HG03432 (cell line): ENCODE results near the gene MAP3K4.

Source experiments
- ATAC-seq: cut with Tn5 transposase; IDR thresholded peaks from one replicate; pipeline ENCODE4 v1.9.1; 2021; ENCODE audit warnings: mild to moderate bottlenecking, moderate library complexity; ENCODE audit not compliant: unreplicated experiment

MAP3K4 gene

DNA sequence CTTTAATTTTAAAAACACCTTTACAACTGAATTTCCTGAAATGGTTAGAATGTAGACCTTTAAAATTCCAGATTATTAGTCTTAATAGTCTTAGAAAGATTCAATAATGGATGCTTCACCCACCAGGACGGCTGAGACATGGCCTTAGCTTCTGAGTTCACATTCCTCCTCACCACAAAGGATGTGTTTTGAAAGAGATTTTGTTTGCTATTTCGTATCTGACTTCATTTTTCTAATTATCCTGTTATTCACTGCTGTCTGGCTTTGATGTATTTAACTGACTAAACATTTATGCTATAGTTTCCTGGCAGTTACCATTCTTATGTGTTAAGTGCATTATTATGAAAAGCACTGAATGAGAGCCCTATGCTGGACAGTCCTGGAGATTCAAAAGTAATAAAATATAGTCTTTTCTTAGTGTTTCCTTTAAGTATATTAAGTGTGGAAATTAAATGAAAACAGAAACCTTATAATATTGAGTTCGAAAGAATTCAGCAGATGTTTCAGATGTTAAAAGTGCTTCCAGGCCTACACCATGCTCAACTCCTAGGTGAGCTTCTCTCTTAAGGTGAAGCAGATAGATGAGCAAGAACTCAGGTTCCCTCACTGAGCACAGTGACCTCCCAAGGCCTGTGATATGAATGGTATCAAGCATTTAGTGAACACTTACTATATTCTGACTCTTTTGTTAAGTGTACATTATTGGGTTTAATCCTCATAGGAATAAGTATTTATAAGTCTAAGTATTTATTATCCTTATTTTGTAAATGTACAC lies 40.3 kb downstream of the MAP3K4 start:
- no peak for ATAC-seq

DNA sequence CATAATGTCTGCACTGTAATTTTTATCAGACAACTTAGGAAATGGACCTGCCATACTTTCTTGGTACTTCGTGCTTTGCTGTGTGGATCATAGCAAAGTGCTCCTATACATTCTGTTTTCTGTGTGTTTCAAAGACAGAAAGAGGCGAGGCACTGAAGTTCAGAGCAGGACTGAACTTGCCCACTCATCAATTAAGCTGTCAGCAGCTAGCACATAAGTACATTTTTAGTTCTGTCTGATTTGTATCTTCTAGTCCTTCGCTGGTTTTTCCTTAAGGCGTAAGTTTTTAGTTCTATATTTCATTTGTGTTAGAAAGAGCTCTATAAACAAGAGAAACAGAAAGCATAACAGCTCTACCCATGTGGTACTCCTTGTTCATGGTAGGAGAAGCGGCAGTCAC lies 42.1 kb downstream of the MAP3K4 start:
- no peak for ATAC-seq

DNA sequence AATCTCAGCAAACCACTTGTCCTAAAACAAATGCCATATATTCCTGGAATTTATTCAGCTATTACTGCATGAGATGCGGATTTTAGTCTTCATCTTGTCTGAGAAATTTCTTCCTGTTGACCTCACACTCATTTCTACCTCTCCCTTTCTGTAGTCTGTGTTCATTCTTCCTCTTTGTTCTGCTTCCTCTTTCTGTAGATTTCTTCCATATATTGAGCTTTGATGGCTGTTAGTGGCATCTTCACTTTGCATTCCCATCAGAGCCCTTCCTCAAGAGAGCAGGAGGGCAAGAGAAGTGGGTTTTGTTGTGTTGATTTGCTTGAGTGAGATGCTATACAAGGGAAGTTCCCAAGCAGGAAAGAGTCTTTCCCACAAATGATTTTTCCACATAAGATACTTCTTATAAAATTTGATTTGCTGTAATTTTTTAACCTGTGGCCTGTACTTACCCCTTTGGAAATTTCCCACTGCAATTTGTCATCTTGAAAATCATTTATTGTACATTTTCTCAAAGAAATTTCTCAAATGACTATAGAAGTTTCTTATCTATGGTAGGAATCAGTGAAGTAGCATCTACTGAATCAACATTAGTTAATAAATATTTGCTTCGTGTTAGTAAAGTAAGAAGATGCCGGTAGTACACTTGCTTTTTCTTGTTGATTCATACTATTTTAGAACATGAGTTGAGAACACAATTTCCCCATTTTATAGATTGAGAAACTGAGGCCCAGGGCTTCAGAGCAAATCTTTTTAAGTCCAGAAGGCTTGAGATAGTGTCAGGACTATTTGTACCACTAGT lies 43.8 kb downstream of the MAP3K4 start:
- peak; percentile 35 for ATAC-seq

DNA sequence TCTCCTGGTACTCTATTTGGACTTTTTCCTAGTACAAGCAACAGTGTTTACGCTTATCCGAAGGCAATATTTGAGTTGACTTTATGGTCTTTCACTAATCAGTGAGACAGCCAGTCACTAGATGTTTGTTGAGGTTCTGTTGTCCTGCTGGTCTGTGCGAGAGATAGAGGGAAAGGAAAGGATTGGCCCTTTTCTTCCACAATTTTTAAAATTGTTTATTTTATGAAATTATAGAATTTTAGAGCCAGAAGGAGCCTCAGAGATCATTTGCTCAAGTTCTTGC lies 44.4 kb downstream of the MAP3K4 start:
- no peak for ATAC-seq

DNA sequence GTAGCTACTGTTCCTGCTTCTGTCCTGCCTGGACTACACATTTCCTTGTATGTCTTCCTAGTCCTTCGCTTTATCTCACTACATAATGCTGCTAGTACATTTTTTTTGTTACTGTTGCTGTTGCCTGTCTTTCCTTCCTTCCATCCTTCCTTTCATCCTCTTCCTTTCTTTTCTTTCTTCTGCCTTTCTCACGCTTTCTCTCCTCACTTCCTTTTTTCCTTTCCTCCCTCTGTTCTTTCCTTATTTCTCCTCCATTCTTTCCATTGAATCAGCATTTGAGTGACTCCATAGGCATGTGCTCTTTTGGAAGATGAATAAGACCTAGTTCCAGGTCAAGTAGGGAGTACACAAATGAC lies 46.3 kb downstream of the MAP3K4 start:
- no peak for ATAC-seq

DNA sequence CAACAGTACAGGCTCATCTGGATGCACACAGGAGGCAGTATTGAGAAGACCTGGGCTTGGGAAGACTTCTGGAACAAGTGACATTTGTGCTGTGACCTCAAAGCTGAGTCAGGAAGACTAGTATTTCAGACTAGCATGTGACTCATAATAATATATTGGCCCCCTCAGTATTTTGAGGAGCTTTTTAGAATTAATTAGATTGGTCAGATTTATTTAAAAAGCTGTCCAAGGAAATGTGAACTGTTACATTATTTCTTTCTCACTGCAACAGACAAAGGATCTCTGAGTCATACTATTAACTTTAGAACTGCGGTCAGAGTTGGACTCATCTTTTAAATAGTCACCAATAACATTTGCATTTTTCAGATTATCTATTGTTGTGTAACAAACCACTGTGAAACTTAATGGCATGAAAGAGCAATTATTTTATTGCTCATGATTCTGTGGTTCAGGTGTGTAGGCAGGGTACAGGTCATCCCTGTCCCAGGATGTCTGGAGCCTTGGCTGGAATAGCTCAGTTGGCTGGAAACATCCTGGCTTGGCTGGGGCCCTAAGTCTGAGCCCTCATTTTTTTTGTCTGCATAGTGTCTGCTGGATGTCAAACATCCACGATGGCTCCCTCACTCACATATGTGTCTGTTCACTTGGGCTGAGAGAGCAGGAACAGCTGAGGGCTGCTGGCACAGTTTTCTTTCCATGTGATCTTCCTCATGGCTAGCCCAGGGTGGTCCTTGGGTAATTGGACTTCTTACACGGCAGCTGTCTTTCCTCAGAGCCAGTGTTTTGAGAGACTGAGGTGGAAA lies 46.9 kb downstream of the MAP3K4 start:
- ATAC-seq = peak; percentile 94

DNA sequence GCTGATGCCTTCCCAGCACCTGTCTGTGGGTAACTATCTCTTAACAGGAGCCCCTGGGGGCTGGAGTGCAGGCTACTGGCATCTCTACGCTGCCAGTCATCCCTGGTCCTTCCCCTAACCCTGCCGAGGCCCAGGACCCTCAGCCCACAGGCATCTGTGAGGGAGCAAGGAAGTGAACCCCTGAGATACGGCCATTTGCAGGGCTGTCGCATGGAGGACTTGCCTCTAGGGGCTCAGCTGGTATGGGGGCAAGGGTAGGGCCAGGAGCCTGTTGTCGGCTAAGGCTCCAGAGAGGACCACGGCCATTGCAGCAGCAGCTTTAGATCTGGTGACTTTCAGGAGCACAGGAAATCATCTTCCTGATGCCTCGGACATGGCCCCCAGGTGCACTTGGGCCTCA lies 49.7 kb downstream of the MAP3K4 start:
- ATAC-seq = no peak

DNA sequence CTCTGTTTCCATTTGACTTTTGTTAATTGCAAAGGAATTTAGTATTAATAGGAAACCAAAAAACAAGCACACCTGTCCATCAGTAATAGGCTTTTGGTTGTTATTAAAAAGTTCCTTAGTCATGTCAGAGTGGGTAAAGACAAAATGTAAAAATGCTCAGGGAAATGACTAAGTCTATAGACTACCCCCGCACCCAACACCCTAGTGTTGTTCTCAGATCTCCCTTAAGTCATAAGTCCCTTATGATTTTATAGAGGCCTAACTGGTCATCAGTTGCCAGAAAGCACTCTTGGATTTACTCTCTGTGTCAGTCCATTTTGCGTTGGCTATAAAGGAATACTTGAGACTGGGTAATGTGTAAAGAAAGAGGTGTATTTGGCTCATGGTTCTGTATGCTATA lies 52.8 kb downstream of the MAP3K4 start:
- ATAC-seq = no peak

DNA sequence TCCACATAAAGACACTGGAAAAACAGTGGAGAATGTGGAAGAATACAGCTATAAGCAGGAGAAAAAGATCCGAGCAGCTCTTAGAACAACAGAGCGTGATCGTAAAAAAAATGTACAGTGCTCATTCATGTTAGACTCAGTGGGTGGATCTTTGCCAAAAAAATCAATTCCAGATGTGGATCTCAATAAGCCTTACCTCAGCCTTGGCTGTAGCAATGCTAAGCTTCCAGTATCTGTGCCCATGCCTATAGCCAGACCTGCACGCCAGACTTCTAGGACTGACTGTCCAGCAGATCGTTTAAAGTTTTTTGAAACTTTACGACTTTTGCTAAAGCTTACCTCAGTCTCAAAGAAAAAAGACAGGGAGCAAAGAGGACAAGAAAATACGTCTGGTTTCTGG lies 57.1 kb downstream of the MAP3K4 start:
- no peak for ATAC-seq

DNA sequence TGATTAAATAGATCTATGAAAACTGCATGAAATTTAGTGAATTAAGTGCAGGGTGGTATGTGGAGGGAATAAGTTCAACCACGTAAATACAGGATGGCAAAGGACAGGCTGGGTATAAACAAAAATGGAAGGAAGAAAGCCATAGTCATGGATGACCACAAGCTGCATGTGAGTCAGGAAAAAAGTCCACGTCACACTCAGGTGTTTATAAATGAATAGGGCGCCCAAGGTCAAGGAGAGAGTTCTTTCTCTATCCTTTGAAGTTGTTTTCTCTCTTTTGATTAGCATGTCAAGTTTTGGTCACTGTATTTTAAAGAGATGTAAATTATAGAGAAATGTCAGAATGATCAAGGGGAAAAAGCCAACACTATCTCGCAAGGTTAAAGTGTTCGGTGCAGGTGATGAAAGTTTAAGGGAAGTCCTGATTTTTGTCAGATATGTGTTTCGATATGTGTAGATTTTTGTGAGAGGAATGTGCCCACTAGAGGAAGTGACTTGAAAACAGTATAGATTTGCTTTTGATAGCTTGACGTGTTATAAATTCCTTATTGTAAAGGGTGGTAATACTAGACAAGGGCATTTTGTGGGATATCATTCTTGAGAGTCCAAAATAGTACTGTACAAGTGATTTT lies 58.7 kb downstream of the MAP3K4 start:
- no peak for ATAC-seq

DNA sequence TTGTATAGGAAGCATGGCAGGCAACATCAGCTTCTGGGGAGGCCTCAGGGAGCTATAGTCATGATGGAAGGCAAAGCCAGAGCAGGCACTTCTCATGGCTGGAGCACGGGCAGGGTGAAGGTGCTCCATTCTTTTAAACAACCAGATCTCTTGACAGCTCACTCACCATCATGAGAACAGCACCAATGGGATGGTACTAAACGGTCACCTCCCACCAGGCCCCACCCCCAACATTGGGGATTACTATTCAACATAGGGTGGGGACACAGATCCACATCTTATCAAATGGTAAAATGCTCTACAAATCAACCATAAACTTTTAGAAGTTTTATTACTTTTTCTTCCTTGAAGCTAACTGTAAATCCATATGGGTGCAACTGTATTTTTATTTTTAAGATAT lies 61.5 kb downstream of the MAP3K4 start:
- ATAC-seq = no peak

DNA sequence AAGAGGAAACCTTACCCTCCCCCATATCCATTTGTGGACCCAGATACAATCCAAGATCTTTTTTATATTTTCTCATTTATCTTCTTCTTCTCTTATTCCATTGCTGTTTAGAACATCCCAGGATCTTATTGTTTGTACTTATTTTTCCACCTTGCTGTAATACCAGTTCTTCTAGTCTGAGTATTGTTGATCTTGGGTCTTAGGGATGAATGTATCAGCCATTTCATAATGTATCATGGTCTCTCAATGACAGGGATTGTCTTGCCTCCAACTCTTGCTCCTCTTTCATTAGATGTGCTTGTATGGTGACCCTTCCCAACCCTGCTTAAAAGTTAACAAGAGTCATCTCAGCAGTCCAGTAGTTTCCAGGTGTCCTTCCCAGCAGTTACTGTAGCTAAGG lies 63.3 kb downstream of the MAP3K4 start:
- ATAC-seq = no peak

DNA sequence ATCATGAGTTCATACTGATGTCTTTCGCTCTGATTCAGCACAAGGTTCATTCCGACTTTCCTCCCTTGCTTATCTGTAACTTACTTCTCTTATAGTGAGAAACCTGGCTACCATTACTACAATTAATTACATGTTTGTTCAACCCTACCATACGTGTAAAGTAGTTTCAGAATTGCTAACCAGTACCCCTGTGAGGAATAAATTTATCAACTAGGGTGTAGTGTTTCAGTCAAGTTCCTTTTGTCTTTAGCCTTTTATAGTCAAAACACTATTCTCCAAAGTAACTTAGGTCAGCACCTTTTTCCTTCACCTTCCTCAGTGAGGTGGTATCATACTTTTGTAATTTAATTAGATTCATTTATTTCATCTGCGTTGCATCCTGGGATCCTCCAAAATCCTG lies 64.9 kb downstream of the MAP3K4 start:
- no peak for ATAC-seq

DNA sequence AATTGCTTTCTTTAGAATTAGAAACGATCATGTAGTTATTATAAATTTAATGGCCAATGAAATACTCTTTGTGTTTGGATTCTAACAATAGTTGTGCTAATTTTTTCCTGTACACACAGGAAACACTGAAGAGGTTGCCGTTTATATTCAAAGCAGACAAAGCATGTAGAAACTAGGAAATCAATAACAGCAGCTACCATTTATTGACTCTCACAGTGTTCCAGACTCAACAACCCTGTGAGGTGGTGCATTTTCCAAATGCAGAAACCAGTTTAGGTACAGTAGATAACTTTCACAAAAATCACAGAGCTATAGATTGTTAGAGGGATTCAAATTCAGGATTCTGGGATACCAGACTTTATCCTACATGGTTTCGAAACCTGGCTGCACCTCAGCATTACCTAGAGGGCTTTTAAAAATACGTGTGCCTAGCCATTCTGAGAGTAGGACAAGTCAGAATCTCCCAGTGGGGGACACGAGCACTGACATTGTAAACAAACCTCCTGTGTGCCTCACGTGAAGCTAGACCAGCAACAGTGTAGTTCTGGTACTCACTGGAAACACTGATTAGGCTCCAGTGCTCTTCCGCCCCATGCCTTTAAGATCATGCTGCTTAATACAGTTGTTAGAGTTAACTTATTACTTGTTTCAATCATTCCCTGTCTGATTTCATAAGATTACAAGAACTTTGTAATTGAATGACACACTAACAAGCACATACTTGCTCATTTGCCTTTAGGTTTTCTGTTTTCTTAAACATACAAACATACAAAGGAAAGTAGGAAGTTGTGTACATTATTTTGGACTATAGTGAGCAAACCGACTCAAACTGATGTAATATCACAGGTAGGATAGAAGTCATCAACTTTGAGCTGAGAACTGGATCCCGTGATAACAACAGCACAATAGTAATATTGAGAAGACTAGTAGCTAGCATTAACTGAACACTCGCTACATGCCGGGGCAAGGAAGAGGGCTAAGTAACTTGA lies 65.8 kb downstream of the MAP3K4 start:
- no peak for ATAC-seq

DNA sequence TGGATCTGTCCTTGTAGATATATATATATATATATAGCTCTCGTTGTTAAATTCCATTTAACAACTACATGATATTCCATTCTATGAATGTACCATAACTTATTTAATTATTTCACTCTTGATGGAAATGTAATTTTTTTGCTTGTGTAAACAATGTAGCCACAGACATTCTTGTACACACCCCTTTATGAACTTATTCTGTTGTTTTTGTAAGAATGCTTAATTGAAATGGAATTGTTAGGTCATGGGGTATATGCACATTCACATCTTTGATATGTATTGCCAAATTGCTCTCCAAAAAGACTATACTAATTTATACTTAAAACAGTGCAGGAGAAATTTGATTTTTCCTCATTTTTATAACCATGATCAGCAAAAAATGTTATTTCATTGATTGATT lies 67.2 kb downstream of the MAP3K4 start:
- no peak for ATAC-seq

DNA sequence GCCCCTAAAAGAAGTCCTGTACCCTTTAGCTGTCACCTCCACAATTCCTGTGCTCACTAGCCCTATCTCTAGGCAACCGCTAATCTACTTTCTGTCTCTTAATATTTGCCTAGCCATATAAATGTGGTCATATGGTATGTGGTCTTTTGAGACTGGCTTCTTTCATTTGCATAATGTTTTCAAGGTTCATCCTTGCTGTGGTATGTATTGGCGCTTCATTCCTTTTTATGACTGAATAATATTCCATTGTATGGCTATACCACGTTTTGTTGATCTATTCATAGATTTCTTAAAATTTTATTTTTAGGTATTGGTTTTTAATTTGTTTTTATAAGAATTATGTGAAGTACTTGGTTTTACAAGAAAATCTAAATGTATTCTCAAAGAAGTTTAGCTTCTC lies 70.0 kb downstream of the MAP3K4 start:
- no peak for ATAC-seq

DNA sequence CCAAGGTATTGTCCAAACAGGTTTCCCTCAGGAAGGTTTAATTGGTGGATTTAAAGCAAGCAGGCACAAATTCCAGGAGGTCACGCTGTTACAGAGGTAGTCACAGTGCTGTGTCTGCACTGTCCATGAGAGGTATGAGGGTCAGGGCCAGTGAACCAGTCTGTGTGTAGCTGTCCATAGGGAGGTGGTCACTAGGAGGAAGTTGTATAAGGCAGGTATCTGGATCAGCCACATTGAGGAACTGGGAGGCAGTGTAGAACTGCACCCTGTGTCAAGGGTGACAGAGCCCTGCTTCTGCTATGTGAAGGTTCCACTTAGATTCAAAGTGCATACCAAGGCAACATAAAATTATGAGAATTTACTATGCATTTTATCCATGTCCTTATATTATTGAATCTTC lies 73.3 kb downstream of the MAP3K4 start:
- ATAC-seq = no peak

DNA sequence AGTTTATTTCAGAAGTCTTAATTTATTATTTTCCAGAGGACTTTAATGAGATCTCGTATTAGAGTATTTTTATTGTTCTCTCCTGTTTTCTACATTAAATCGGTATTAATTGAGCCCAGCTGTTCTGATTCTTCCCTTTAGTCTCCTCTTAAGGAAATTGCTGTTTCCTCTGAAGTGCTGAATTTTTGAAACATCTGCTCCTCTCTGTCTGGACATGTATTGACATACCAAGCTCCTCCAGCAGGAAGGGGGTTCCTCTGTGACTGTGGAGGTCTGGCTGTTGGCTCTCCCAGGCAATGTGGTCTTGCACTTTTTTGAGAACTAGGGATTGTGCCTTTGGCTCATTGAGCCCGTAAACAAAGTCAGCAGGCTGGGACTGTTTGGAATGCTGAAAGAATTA lies 74.9 kb downstream of the MAP3K4 start:
- no peak for ATAC-seq

DNA sequence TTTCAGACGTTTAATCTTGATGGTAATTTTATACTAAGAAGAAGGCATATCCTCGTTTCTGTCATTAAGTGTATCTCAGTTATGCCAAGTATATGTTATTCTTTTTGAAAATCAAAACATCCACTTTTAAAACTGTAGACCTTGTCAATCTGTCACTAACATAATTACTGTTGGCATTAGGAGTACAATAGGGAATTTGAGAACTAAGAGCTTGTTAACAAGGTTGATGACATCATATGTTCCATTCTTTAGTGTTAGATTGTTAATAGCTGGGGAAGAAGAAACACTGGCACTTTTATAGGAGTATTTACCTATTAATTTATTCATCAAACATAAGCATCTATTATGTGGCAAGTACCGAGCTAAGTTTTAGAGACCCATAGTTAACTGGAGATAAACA lies 76.2 kb downstream of the MAP3K4 start:
- no peak for ATAC-seq

DNA sequence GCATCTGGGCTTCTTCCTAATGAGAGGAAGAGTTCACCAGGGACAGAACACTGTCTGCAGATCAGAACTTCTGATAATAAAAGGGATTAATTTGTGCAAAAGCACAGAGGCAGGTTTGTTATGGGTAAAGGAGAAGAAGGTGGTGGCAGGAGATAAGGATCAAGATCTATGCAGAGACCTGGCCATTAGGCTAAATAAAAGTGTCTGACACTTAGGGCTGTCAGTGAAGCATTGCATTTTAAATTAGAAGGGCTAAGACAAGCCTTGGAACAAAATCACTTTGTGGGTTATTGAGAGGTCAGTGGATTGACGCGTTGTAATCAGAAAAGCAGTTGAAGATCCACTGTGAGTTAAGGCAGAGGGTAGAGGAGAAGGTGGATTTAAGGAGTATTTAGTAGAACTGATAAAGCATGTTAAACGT lies 76.8 kb downstream of the MAP3K4 start:
- no peak for ATAC-seq
